ENCODE results near the gene DAB1.

Gene DAB1

DNA sequence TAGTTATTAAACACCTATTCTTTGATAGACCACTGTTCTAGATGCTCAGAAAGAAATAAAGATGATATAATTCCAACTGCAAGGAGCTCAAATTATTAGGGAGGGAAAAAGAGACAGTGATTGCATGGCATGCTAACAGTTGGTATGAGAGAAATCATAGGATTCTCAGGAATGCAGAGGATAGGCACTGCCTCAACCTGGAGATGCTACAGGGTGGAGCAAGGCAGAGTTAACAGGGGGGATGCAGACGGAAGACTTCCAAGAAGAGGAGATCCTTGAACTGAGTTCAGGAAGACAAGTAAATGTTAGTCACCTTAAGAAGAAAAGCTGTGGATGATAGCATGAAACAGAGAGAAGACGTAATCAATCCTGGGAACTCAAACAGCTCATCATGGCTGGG is 123.7 kb downstream of the DAB1 start (continued):
- TF ChIP-seq ZNF518A (tag by site-specific recombination; conservative IDR thresholded peaks at IDR 0.05; ENCODE audit: low read depth) (no peak), KLF7 (tag by site-specific recombination; IDR thresholded peaks at IDR 0.05; ENCODE audit: borderline replicate concordance) (no peak), FEZF1 (tag by site-specific recombination; IDR thresholded peaks at IDR 0.05) (no peak), ZNF350 (tag by site-specific recombination; IDR thresholded peaks at IDR 0.05) (no peak), OVOL3 (tag by site-specific recombination; IDR thresholded peaks at IDR 0.05) (no peak), ZNF18 (tag by site-specific recombination; IDR thresholded peaks at IDR 0.05) (no peak), ZBTB10 (tag by site-specific recombination; IDR thresholded peaks at IDR 0.05) (no peak), ZNF639 (tag by site-specific recombination; IDR thresholded peaks at IDR 0.05) (no peak), ZNF747 (tag by site-specific recombination; IDR thresholded peaks at IDR 0.05) (no peak), ZNF157 (tag by site-specific recombination; IDR thresholded peaks at IDR 0.05) (no peak)
- TF ChIP-seq, protein P1, sequence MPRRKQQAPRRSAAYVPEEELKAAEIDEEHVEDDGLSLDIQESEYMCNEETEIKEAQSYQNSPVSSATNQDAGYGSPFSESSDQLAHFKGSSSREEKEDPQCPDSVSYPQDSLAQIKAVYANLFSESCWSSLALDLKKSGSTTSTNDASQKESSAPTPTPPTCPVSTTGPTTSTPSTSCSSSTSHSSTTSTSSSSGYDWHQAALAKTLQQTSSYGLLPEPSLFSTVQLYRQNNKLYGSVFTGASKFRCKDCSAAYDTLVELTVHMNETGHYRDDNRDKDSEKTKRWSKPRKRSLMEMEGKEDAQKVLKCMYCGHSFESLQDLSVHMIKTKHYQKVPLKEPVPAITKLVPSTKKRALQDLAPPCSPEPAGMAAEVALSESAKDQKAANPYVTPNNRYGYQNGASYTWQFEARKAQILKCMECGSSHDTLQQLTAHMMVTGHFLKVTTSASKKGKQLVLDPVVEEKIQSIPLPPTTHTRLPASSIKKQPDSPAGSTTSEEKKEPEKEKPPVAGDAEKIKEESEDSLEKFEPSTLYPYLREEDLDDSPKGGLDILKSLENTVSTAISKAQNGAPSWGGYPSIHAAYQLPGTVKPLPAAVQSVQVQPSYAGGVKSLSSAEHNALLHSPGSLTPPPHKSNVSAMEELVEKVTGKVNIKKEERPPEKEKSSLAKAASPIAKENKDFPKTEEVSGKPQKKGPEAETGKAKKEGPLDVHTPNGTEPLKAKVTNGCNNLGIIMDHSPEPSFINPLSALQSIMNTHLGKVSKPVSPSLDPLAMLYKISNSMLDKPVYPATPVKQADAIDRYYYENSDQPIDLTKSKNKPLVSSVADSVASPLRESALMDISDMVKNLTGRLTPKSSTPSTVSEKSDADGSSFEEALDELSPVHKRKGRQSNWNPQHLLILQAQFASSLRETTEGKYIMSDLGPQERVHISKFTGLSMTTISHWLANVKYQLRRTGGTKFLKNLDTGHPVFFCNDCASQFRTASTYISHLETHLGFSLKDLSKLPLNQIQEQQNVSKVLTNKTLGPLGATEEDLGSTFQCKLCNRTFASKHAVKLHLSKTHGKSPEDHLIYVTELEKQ (tag by site-specific recombination; IDR thresholded peaks at IDR 0.05; ENCODE audit: borderline replicate concordance) = no peak

DNA sequence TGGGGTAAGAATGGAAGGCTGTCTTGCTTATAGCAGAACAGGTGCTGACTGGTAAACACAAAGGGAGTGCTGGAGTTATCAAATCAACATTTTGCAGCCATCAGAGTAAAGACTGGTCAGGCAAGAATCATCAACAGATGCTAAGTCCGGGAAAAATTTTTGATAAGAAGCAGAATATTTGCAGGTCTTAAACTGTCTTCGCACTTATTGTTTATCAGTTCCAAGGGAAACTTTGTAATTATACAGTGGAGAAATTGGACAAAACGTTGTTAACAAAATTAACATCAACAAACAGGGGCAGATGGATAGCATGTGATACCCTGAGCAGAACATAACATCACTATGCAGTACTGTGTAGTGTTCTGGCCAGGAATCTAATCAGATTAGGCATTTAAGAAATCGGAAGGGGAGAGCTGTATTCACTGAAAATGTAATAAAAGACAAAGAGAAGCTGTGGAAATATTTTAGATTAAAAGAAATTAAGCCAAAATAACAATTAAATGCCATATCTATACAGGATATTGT is 127.1 kb downstream of the DAB1 start:
- no peaks in the 10 kb centered on the region for H3K36me3 ChIP-seq (ENCODE audit: control insufficient read depth in 2 of 2, insufficient read depth in 1 of 2, low read length in 2 of 2)
- H3K4me1 ChIP-seq (ENCODE audit: control insufficient read depth, insufficient read depth, low read length) = no peaks in the 10 kb centered on the region
- TF ChIP-seq ZNF112 (tag by site-specific recombination; IDR thresholded peaks at IDR 0.05) = no peak
- TF ChIP-seq ZNF521 (tag by site-specific recombination; IDR thresholded peaks at IDR 0.05) = no peak
- TF ChIP-seq ZEB2 (tag by site-specific recombination; IDR thresholded peaks at IDR 0.05) = no peak
- TF ChIP-seq ZNF2 (tag by site-specific recombination; IDR thresholded peaks at IDR 0.05) = no peak
- TF ChIP-seq PRDM1 (tag by site-specific recombination; IDR thresholded peaks at IDR 0.05) = no peak
- no peak for TF ChIP-seq ZNF600 (tag by site-specific recombination; IDR thresholded peaks at IDR 0.05)
- no peak for TF ChIP-seq TCF7L2 (IDR thresholded peaks at IDR 0.05; ENCODE audit: borderline replicate concordance, low read depth, low read length)
- no peak for TF ChIP-seq ZNF76 (tag by site-specific recombination; IDR thresholded peaks at IDR 0.05; ENCODE audit: borderline replicate concordance, low read depth)
- TF ChIP-seq ZNF292 (tag by site-specific recombination; IDR thresholded peaks at IDR 0.05; ENCODE audit: borderline replicate concordance, low read depth) = no peak
- ChIA-PET POLR2A (no interaction called here), CTCF (no interaction called here)
- H3K9me3 ChIP-seq (ENCODE audit: control insufficient read depth, insufficient read depth, low read depth, low read length) = no peaks in the 10 kb centered on the region
- no peak overlapping the region for H3K4me3 ChIP-seq (ENCODE audit: low read depth, low read length)
- H3K27ac ChIP-seq (ENCODE audit: extremely low read depth, low read depth, low read length) = no peak overlapping the region
